A549 (cell line): ENCODE measurements around the gene FZD4. TPM values are rescaled to one million over a fixed set of nuclear protein-coding genes. Genes with fewer than 3 reads are reported as not detected.
"Not testable (repeated sequence)": the region's sequence is repeated elsewhere in the genome, so short reads cannot be mapped to it uniquely, and the experiment has no call there.

Experiments
- ATAC-seq, 2 experiments: fragments of 200-7000 bp in 1 of 2; fragments of >200 bp in 1 of 2; cut with Nextera tagmentation in 1 of 2; cut with Tn5 transposase in 1 of 2; 3 replicates each; pipeline versions ENCODE4 v1.8.0 to v1.9.1; 2018 to 2020; ENCODE audit warnings: mild to moderate bottlenecking in 1 of 2, moderate library complexity in 1 of 2
- CTCF ChIA-PET: fragments of 300-600 bp; sonication (Branson Sonifier 250); formaldehyde crosslinking; extraction: SDS; loops from one replicate; lab custom pipeline; 2021; ENCODE audit warnings: antibody characterized with exemption, inconsistent platforms; lab: Yijun Ruan, JAX
- POLR2A ChIA-PET: fragments of 350-600 bp; formaldehyde crosslinking; extraction: SDS; loops from one replicate; lab custom pipeline; 2021; ENCODE audit warnings: antibody characterized with exemption, inconsistent platforms; lab: Yijun Ruan, JAX
- DNase-seq, 2 experiments: peaks; one replicate each; pipeline versions ENCODE4 v3.0.0 to v3.0.0-alpha.2; 2011 to 2016; ENCODE audit warnings: low read depth in 1 of 2, low spot score in 1 of 2
- FAIRE-seq: peaks from 2 replicates; lab custom pipeline; 2011; peaks lifted over from hg19 to GRCh38; lab: Jason Lieb, UNC
- H3K27ac ChIP-seq, 2 experiments: fragments of >200 bp; sonication (Bioruptor Twin); formaldehyde crosslinking; 3 replicates each; pipeline ENCODE4 v1.5.1; 2016 to 2017
- H3K4me1 ChIP-seq: fragments of >200 bp; sonication (Bioruptor Twin); formaldehyde crosslinking; 3 replicates; pipeline ENCODE4 v1.6.1; 2016
- H3K4me2 ChIP-seq: fragments of >200 bp; sonication (Bioruptor Twin); formaldehyde crosslinking; 3 replicates; pipeline ENCODE4 v1.6.1; 2016
- H3K4me3 ChIP-seq: fragments of >200 bp; sonication (Bioruptor Twin); formaldehyde crosslinking; 3 replicates; pipeline ENCODE4 v1.5.1; 2016
- H3K9me3 ChIP-seq: fragments of >200 bp; sonication (Bioruptor Twin); formaldehyde crosslinking; 3 replicates; pipeline ENCODE4 v1.6.1; 2016
- ATOH8 ChIP-seq: fragments of 250-450 bp; sonication (Bioruptor Pico); IDR thresholded peaks from 2 replicates; pipeline ENCODE4 v1.5.0; 2020; ENCODE audit warnings: low read depth, mild to moderate bottlenecking, moderate library complexity
- CEBPB ChIP-seq, 2 experiments: fragments of >200 bp in 1 of 2; sonication (Bioruptor Twin) in 1 of 2; formaldehyde crosslinking in 1 of 2; IDR thresholded peaks; 2 replicates each; pipeline ENCODE4 v1.6.1; 2012 to 2016
- E2F6 ChIP-seq: IDR thresholded peaks from 2 replicates; pipeline ENCODE4 v1.6.1; 2012; ENCODE audit warnings: low read depth, borderline replicate concordance
- ESRRA ChIP-seq: fragments of 150-350 bp; IDR thresholded peaks from 2 replicates; pipeline ENCODE4 v1.6.1; 2014; ENCODE audit warnings: mild to moderate bottlenecking, low read length, borderline replicate concordance
- JUN ChIP-seq, 2 experiments: fragments of >200 bp; sonication (Bioruptor Twin); formaldehyde crosslinking; IDR thresholded peaks; 2 replicates in 1 of 2; 3 replicates in 1 of 2; pipeline ENCODE4 v1.6.1; 2016 to 2017
- NR3C1 ChIP-seq: fragments of >200 bp; sonication (Bioruptor Twin); formaldehyde crosslinking; IDR thresholded peaks from 3 replicates; pipeline ENCODE4 v1.6.1; 2017
- POLR2A ChIP-seq: IDR thresholded peaks from 2 replicates; pipeline ENCODE4 v1.6.1; 2012; ENCODE audit warnings: mild to moderate bottlenecking, low read length
- REST ChIP-seq: fragments of 200-600 bp; sonication (generic); IDR thresholded peaks from 2 replicates; pipeline ENCODE4 v1.6.1; 2016; ENCODE audit warnings: antibody characterized with exemption, mild to moderate bottlenecking, moderate library complexity
- TP53 ChIP-seq: fragments of 250-450 bp; sonication (Bioruptor Pico); IDR thresholded peaks from 2 replicates; pipeline ENCODE4 v1.5.0; 2021; ENCODE audit warnings: mild to moderate bottlenecking, moderate library complexity
- WGBS: methylation state at CpG from one replicate; pipeline ENCODE4 v1.1.6; 2017; ENCODE audit errors: missing lambda C conversion rate; 5-methylcytosine and 5-hydroxymethylcytosine counted together
- polyA plus RNA-seq, 4 experiments: library from polyadenylated mRNA; depleted of rRNA in 3 of 4; stranded (reverse); fragments of >200 nt; fragmentation: RNase III in 1 of 4; extraction: RNeasy Plus Mini Kit Qiagen cat#74134 plus additional on column Dnase treatment in 1 of 4; gene quantifications; 2 replicates in 3 of 4; 3 replicates in 1 of 4; pipeline ENCODE4 v1.2.3, GENCODE V29; 2011 to 2017

Gene FZD4
- polyA plus RNA-seq, 2 of the 4 experiments (the other 2 are of a cell fraction): 0.67 to 0.90 TPM

GRCh38 chr11:86951706-86952105 is 3.5 kb downstream of the FZD4 start (continued):
- no peak for TF ChIP-seq TP53 (CRISPR knock-in tag)
- TF ChIP-seq, all 56 proteins: peak for 0

GRCh38 chr11:86950661-86950995 is 4.6 kb downstream of the FZD4 start:
- POLR2A ChIA-PET: no interaction called here
- no peak overlapping the region for H3K4me3 ChIP-seq
- DNase-seq: no peak
- no peaks in the 10 kb centered on the region for H3K9me3 ChIP-seq
- H3K27ac ChIP-seq: no peak overlapping the region
- 74% methylated on average over 5 of the region's 5 CpGs for WGBS
- no peak overlapping the region for H3K4me2 ChIP-seq
- TF ChIP-seq NR3C1 (no peak), E2F6 (no peak)
- CTCF ChIA-PET: interaction anchor here (0.5 to 2.3 kb wide), 3 partner anchors 11 to 340 kb away, joined by 3 to 10 read pairs (median 5); no protein-coding TSS in a partner anchor
- FAIRE-seq: no peak
- ATAC-seq: no peak
- H3K4me1 ChIP-seq: peaks cover 5% of the 10 kb centered on the region; the same call in 1 of the 3 replicates

GRCh38 chr11:86949995-86950660 is 5.1 kb downstream of the FZD4 start:
- H3K4me3 ChIP-seq: no peak overlapping the region
- H3K4me2 ChIP-seq: no peak overlapping the region
- H3K27ac ChIP-seq: no peak overlapping the region
- DNase-seq: no peak
- POLR2A ChIA-PET: no interaction called here
- peaks cover 5% of the 10 kb centered on the region; the same call in 1 of the 3 replicates for H3K4me1 ChIP-seq
- CTCF ChIA-PET: interaction anchor here (2.1 to 2.3 kb wide), 2 partner anchors 10 to 12 kb away, joined by 5 to 10 read pairs; no protein-coding TSS in a partner anchor
- TF ChIP-seq CEBPB (IDR thresholded peaks at IDR 0.05): no peak
- whole genome bisulfite sequencing: 89% methylated on average over 3 of the region's 3 CpGs
- ATAC-seq: no peak
- H3K9me3 ChIP-seq: no peaks in the 10 kb centered on the region
- no peak for FAIRE-seq

- Histone ChIP-seq H3K4me1 (no peaks in the 10 kb centered on the region), H3K27ac (no peak overlapping the region), H3K9me3 (no peaks in the 10 kb centered on the region), H3K4me2 (no peak overlapping the region), H3K4me3 (no peak overlapping the region)
- DNase-seq: no peak
- no peak for ATAC-seq
- TF ChIP-seq ATOH8 (CRISPR knock-in tag) (no peak), CEBPB (IDR thresholded peaks at IDR 0.05) (no peak), REST (no peak), ESRRA (no peak), POLR2A (no peak)
- ChIA-PET POLR2A (no interaction called here), CTCF (interaction anchor here (2.1 to 2.3 kb wide), 2 partner anchors 9 to 10 kb away, joined by 10 to 12 read pairs; no protein-coding TSS in a partner anchor)
- no peak for FAIRE-seq
- WGBS: 97% methylated on average over 5 of the region's 5 CpGs
These were observed 6.5 kb downstream of the FZD4 start for GRCh38 chr11:86948733-86949132.

- ChIA-PET POLR2A (no interaction called here), CTCF (interaction anchor here (1.0 to 2.2 kb wide), 3 partner anchors 7 to 9 kb away, joined by 4 to 12 read pairs (median 5); partner anchors contain the start of gene FZD4)
- TF ChIP-seq JUN (IDR thresholded peaks at IDR 0.05): no peak
- no peak for DNase-seq
- Histone ChIP-seq H3K4me3 (no peak overlapping the region), H3K4me1 (no peaks in the 10 kb centered on the region), H3K4me2 (no peak overlapping the region), H3K9me3 (no peaks in the 10 kb centered on the region), H3K27ac (no peak overlapping the region)
- ATAC-seq: no peak
- no peak for FAIRE-seq
These were observed 7.7 kb downstream of the FZD4 start for GRCh38 chr11:86947541-86947940.

GRCh38 chr11:86943505-86943904 is 11.7 kb downstream of the FZD4 start:
- H3K4me1 ChIP-seq, H3K9me3 ChIP-seq, H3K27ac ChIP-seq, H3K4me2 ChIP-seq, ATAC-seq, FAIRE-seq, POLR2A ChIA-PET, DNase-seq, H3K4me3 ChIP-seq: not testable (repeated sequence)
- CTCF ChIA-PET: interaction anchor here (1.1 to 1.4 kb wide), 2 partner anchors 73 to 342 kb away, joined by 3 read pairs; no protein-coding TSS in a partner anchor
- WGBS: 95% methylated on average over 8 of the region's 8 CpGs
